GM12873 (cell line): ENCODE results near the gene FAF1.

Experiments used
- TF ChIP-seq, protein P1 (sequence below): IDR thresholded peaks from 2 replicates; pipeline ENCODE4 v1.5.1; 2012; ENCODE audit warnings: low read depth, mild to moderate bottlenecking, moderate library complexity, low read length, control low read depth; ENCODE audit not compliant: insufficient read depth; ENCODE audit errors: missing control alignments

Gene FAF1

DNA sequence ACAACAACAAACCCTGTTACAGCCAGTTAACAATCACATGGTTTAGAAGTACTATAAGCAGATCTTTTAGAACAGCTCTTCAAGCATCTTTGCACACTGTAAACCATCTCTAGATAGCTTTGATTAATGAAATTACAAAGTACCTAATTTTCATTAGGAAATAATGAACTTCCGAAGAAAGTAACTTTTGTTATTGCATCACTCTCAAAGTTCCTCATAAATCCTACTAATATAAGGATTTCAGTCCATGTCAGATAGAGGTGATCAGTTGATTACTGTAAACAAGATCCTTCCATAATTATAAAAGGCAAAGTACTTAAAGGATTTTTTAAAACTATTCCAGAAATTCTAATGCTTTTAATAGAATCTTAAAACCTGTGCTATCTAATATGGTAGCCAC is 58.2 kb downstream of the FAF1 start:
- TF ChIP-seq, protein P1, sequence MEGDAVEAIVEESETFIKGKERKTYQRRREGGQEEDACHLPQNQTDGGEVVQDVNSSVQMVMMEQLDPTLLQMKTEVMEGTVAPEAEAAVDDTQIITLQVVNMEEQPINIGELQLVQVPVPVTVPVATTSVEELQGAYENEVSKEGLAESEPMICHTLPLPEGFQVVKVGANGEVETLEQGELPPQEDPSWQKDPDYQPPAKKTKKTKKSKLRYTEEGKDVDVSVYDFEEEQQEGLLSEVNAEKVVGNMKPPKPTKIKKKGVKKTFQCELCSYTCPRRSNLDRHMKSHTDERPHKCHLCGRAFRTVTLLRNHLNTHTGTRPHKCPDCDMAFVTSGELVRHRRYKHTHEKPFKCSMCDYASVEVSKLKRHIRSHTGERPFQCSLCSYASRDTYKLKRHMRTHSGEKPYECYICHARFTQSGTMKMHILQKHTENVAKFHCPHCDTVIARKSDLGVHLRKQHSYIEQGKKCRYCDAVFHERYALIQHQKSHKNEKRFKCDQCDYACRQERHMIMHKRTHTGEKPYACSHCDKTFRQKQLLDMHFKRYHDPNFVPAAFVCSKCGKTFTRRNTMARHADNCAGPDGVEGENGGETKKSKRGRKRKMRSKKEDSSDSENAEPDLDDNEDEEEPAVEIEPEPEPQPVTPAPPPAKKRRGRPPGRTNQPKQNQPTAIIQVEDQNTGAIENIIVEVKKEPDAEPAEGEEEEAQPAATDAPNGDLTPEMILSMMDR = no peak

DNA sequence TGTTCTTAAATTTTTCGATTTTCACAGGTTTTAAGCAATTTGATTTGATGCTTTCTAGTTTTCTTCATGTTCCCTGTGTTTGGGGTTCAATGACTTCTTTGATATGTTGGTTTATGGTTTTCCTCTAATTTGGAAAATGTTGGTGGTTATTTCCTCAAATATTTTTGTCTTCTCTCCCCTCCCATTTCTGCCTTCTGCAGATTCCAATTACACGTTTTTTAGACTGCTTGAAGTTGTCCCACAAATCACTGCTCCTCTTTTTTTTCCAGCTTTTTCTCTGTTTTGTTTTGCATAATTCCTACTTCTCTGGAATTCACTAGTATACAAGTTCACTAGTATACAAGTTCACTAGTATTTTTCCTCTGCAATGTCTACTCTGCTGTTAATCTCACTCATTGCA is 61.3 kb downstream of the FAF1 start:
- TF ChIP-seq, protein P1 = no peak

DNA sequence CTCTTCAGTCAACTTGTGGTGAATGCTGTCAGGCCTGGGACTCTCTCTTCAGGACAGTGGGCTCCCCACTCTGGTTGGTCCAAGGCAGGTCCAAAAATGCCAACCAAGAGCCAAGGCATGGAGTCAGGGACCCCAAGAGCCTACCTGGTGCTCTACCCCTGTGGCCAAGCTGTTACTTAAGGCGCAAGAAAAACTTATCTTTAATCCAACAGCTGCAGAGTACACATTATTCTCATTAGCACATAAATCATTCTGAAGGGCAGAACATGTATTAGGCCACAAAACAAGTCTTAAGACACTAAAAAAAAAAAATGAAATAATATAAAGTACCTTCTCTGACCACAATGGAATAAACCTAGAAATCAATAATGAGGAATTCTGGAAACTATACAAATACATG is 65.7 kb downstream of the FAF1 start:
- TF ChIP-seq, protein P1 = no peak

DNA sequence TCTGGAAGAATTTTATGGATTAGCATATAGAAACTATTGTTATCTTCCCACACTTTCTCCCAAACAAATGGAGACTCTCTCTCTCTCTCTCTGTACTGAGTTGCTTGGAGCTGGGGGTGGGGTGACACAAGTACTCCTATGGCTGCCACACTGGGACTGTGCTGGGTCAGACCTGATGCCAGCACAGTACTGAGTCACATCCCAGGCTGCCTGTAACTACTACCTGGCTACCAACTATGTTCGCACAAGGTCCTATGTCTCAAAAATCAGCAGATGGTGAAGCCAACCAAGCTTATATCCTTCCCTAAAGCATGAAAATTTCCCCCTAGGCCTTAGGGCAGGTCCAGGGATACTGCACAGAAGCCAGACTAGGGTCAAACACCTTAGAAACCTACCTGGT is 66.6 kb downstream of the FAF1 start:
- TF ChIP-seq, protein P1 = no peak

DNA sequence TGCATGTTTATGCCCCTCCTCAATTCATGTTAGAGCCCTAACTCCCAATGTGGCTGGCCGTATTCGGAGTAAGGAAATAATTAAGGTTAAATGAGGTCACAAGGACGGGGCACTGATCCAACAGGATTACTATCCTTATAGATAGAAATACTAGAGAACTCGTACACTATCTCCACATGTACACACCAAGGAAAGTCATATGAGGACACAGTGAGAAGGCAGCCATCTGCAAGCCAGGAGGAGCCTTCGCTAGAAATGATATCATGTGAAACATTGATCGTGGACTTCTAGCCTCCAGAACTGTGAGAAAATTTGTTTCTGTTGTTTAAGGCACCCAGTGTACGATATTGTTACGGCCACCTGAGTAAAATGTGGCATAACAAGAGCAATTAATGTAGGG is 79.7 kb downstream of the FAF1 start:
- TF ChIP-seq, protein P1 = no peak

DNA sequence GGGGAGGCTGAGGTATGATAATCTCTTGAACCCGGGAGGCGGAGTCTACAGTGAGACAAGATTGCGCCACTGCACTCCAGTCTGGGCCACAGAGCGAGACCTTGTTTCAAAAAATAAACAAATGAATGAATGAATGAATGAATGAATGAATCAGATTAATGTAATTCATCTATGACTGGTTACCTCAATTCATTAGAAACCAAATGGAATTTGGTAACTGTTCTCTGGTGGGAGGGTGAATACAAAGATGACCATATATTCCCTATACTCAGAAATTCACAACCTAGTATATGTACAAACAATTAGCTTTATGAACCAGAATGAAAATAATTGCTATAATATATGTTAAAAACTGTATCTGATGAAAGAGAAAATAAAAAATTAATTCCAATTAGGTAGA is 80.9 kb downstream of the FAF1 start:
- TF ChIP-seq, protein P1 = no peak

DNA sequence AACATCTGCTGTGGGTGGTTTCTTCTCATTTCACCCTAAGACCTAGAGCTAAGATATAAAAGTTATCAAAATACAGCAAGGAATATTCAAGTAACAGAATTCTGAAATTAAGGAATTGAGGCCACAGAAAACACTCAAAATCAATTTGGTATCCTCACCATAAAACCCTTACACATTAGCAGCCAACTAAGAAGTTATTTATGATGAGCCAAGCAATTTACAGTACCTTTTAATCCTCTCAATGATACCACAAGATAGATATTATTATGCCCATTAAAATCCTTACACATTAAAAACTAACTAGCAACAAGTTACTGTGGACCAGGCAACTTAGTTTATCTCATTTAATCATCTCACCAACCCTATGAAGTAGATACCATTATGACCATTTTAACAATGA is 81.6 kb downstream of the FAF1 start:
- TF ChIP-seq, protein P1 = no peak
